K562 (cell line): ENCODE measurements around the gene VRK2. TPM values are rescaled to one million over a fixed set of nuclear protein-coding genes. Genes with fewer than 3 reads are reported as not detected.

Source experiments
- ATAC-seq: fragments of 200-7000 bp; cut with Tn5 transposase; 3 replicates; pipeline ENCODE4 v1.9.1; 2020; ENCODE audit warnings: moderate library complexity
- BruUV-seq: library from RNA; stranded (reverse); fragments of 400-500 nt; replicated peaks from 2 replicates; lab custom pipeline; 2021; lab: Mats Ljungman, UMichigan
- CTCF ChIA-PET: fragments of 300-600 bp; formaldehyde crosslinking; extraction: SDS; loops from one replicate; lab custom pipeline; 2021; ENCODE audit warnings: low intra/inter-chr PET ratio; lab: Yijun Ruan, JAX
- POLR2A ChIA-PET: fragments of 300-600, 350-650 bp; sonication (Branson Sonifier 250); formaldehyde crosslinking; extraction: SDS; loops from one replicate; lab custom pipeline; 2021; ENCODE audit warnings: antibody characterized with exemption, inconsistent platforms; lab: Yijun Ruan, JAX
- DNase-seq, 4 experiments: peaks; one replicate each; pipeline versions ENCODE4 v3.0.0 to v3.0.0-alpha.2; 2011 to 2018; ENCODE audit warnings: low spot score in 3 of 4, mixed read lengths in 3 of 4; ENCODE audit errors: extremely low read depth in 1 of 4
- FAIRE-seq: peaks from 2 replicates; lab custom pipeline; 2011; peaks lifted over from hg19 to GRCh38; lab: Jason Lieb, UNC
- H2AFZ ChIP-seq: 2 replicates; pipeline ENCODE4 v1.6.0; 2011; ENCODE audit warnings: low read depth, low read length, control low read depth, inconsistent platforms
- H3K27ac ChIP-seq: fragments of 200-600 bp; 3 replicates; pipeline ENCODE4 v1.8.0; 2011; ENCODE audit warnings: low read depth, mild to moderate bottlenecking, control low read depth, inconsistent platforms, low read length, moderate library complexity, mixed read lengths; ENCODE audit errors: extremely low read depth
- H3K27me3 ChIP-seq, 2 experiments: fragments of 300-600 bp in 1 of 2; 2 replicates in 1 of 2; 3 replicates in 1 of 2; pipeline versions ENCODE4 v1.6.0 to v1.8.0; 2011; ENCODE audit warnings: inconsistent platforms in 2 of 2, low read length in 2 of 2, mild to moderate bottlenecking in 1 of 2, mixed read lengths in 1 of 2, moderate library complexity in 1 of 2; ENCODE audit not compliant: control insufficient read depth in 2 of 2, insufficient read depth in 2 of 2
- H3K36me3 ChIP-seq: fragments of 300-600 bp; 3 replicates; pipeline ENCODE4 v1.8.0; 2011; ENCODE audit warnings: mild to moderate bottlenecking, low read length, inconsistent platforms; ENCODE audit not compliant: control insufficient read depth, insufficient read depth
- H3K4me1 ChIP-seq, 2 experiments: fragments of 200-600 bp in 1 of 2; replicated peaks in 1 of 2; 2 replicates in 1 of 2; 3 replicates in 1 of 2; pipeline versions ENCODE4 v1.5.1 to v1.8.0; 2011; ENCODE audit warnings: inconsistent platforms in 2 of 2, low read length in 2 of 2, mild to moderate bottlenecking in 1 of 2, mixed read lengths in 1 of 2, moderate library complexity in 1 of 2; ENCODE audit not compliant: control insufficient read depth in 2 of 2, insufficient read depth in 2 of 2
- H3K4me2 ChIP-seq: 2 replicates; pipeline ENCODE4 v1.6.1; 2011; ENCODE audit warnings: low read length, control low read depth, inconsistent platforms, mixed read lengths; ENCODE audit not compliant: insufficient read depth
- H3K4me3 ChIP-seq: fragments of 200-600 bp; sonication (generic), shearing (Covaris generic); 2 replicates; pipeline ENCODE4 v1.5.1; 2016; ENCODE audit warnings: control low read depth, inconsistent platforms
- H3K79me2 ChIP-seq: fragments of 200-600 bp; 3 replicates; pipeline ENCODE4 v1.8.0; 2011; ENCODE audit warnings: low read length, inconsistent platforms; ENCODE audit not compliant: control insufficient read depth, insufficient read depth
- H3K9ac ChIP-seq, 2 experiments: 2 replicates each; pipeline versions ENCODE4 v1.6.0 to v1.6.1; 2011; ENCODE audit warnings: low read depth in 2 of 2, low read length in 2 of 2, control low read depth in 1 of 2, inconsistent platforms in 1 of 2, mild to moderate bottlenecking in 1 of 2, mixed read lengths in 1 of 2; ENCODE audit not compliant: insufficient read depth in 1 of 2
- H3K9me1 ChIP-seq: one replicate; pipeline ENCODE4 v1.6.0; 2011; ENCODE audit warnings: inconsistent platforms, mild to moderate bottlenecking, low read length, moderate library complexity; ENCODE audit not compliant: control insufficient read depth, insufficient read depth
- H3K9me3 ChIP-seq: replicated peaks from 2 replicates; pipeline ENCODE4 v1.5.1; 2011; ENCODE audit warnings: low read depth, low read length, inconsistent platforms; ENCODE audit not compliant: control insufficient read depth, insufficient read depth
- H4K20me1 ChIP-seq: replicated peaks from 2 replicates; pipeline ENCODE4 v1.6.1; 2011; ENCODE audit warnings: low read length, inconsistent platforms, mixed read lengths; ENCODE audit not compliant: control insufficient read depth, insufficient read depth
- KLF10 ChIP-seq: fragments of 250-450 bp; sonication (Bioruptor Pico); IDR thresholded peaks from 2 replicates; pipeline ENCODE4 v1.6.1; 2021; ENCODE audit warnings: matching md5 sums
- WGBS: fragments of 100-300 bp; shearing (Covaris generic); methylation state at CpG from one replicate; pipeline ENCODE4 v1.1.6; 2016; ENCODE audit warnings: low coverage, mixed read lengths; ENCODE audit not compliant: insufficient coverage; ENCODE audit errors: missing lambda C conversion rate; 5-methylcytosine and 5-hydroxymethylcytosine counted together
- in situ Hi-C: fragments of 300-500 bp; cut with MboI; formaldehyde crosslinking; loops from 4 replicates; pipeline ENCODE4 v1.15.0; 2018; ENCODE audit warnings: inconsistent platforms, mixed read lengths
- intact Hi-C: fragments of 100-400 bp; cut with micrococcal nuclease; formaldehyde crosslinking; loops from 2 replicates; pipeline ENCODE4 v1.14.2; 2022
- polyA plus RNA-seq, 8 experiments: library from polyadenylated mRNA; depleted of rRNA in 4 of 8; stranded (reverse) in 5 of 8; unstranded in 3 of 8; fragments of >200 nt; fragmentation: Nextera tagmentation in 2 of 8; fragmentation: Illumina TruSeq in 1 of 8; extraction: Ambion mirVana in 2 of 8; extraction: Trizol in 1 of 8; gene quantifications; 2 replicates each; pipeline versions ENCODE4 v1.2.1 to v1.2.3, GENCODE V29; 2011 to 2014; ENCODE audit warnings: inconsistent platforms in 1 of 8, missing spikeins in 1 of 8
- total RNA-seq, 7 experiments: library from RNA; depleted of rRNA in 6 of 7; stranded (reverse); fragments of >200 nt in 6 of 7; fragmentation: Illumina TruSeq in 2 of 7; extraction: Trizol in 2 of 7; gene quantifications; 2 replicates each; pipeline versions ENCODE4 v1.2.1 to v1.2.3, GENCODE V29; 2011 to 2021; ENCODE audit warnings: low replicate concordance in 1 of 7
- TF ChIP-seq, protein P1 (sequence below), 2 experiments: IDR thresholded peaks; 2 replicates each; pipeline ENCODE4 v1.6.1; 2011; ENCODE audit warnings: borderline replicate concordance in 1 of 2, control low read depth in 1 of 2, low read depth in 1 of 2, low read length in 1 of 2, mild to moderate bottlenecking in 1 of 2, mixed read lengths in 1 of 2, moderate library complexity in 1 of 2; ENCODE audit not compliant: insufficient read depth in 1 of 2, insufficient read length in 1 of 2, poor library complexity in 1 of 2, severe bottlenecking in 1 of 2; ENCODE audit errors: extremely low read depth in 1 of 2
- TF ChIP-seq, protein P2 (sequence below): fragments of 450-650 bp; IDR thresholded peaks from one replicate; pipeline ENCODE4 v1.6.1; 2018; ENCODE audit warnings: mild to moderate bottlenecking, moderate library complexity; ENCODE audit not compliant: partially characterized antibody

VRK2 gene
- total and polyA plus RNA-seq, 9 of the 15 experiments (the other 6 are each of a cell fraction or from before 2014, with no cell fraction given): 22.6 to 49.2 (median 36.2) TPM

DNA sequence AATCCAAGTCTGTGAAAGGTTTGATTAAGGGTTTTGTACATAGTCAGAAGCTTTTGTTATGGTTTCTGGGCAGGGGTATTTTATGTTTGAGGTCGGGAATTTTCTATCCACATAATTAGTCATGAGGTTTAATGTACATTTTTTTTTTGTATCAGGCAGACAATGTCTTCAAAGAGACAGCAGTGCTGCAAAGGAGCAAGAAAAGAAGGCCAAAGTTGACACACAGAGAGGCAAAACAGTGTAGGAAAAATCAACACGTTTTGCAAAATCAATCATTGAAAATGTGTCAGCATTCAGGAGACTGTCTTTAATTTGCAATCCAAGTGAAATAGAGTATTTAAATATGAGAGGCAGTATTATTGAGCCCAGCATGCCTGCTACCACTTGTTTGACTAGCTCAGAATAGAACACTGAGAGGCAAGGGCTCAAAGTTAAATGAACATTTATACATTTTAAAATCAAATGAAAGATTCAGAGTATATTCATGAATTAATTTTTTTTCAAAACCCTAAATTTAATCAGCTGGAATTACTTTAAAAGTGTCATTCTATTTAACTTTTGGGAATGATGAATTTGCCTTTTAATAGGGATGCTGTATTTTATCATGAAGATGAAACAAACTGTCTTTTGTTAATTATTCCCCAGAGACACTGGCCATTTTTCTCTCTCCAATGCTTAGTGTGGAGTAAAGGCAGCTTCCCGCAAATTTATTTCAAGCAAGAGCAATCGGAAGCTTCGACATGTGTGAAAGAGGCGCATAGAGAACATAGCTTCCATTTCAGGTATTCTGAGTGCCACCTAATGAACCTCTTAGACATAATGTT is 11.3 kb downstream of the VRK2 start:
- intact Hi-C loops (no loop called here), in situ Hi-C loops (no loop called here)
- Histone ChIP-seq H3K9me3 (no peaks in the 10 kb centered on the region), H3K79me2 (no peaks in the 10 kb centered on the region), H3K36me3 (peaks cover 38% of the 10 kb centered on the region), H3K9me1 (no peaks in the 10 kb centered on the region), H3K4me1 (no peaks in the 10 kb centered on the region), H3K9ac (no peak overlapping the region), H3K27me3 (no peaks in the 10 kb centered on the region), H2AFZ (no peak overlapping the region), H3K27ac (no peak overlapping the region), H3K4me3 (no peak overlapping the region), H4K20me1 (no peaks in the 10 kb centered on the region), H3K4me2 (no peak overlapping the region)
- DNase-seq (no peak), ATAC-seq (no peak), FAIRE-seq (no peak)
- POLR2A ChIA-PET: interaction anchor here (2.2 kb wide), 1 partner anchor 11 kb away, joined by 9 read pairs; the partner anchor contains the start of gene VRK2
- TF ChIP-seq, protein P1, sequence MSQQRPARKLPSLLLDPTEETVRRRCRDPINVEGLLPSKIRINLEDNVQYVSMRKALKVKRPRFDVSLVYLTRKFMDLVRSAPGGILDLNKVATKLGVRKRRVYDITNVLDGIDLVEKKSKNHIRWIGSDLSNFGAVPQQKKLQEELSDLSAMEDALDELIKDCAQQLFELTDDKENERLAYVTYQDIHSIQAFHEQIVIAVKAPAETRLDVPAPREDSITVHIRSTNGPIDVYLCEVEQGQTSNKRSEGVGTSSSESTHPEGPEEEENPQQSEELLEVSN (IDR thresholded peaks at IDR 0.05; ENCODE audit: borderline replicate concordance in 1 of 2, extremely low read depth in 1 of 2, insufficient read depth in 1 of 2, insufficient read length in 1 of 2, low read depth in 1 of 2, low read length in 1 of 2, poor library complexity in 1 of 2, severe bottlenecking in 1 of 2): no peak
- no peak for TF ChIP-seq KLF10 (CRISPR knock-in tag)
- TF ChIP-seq, protein P2, sequence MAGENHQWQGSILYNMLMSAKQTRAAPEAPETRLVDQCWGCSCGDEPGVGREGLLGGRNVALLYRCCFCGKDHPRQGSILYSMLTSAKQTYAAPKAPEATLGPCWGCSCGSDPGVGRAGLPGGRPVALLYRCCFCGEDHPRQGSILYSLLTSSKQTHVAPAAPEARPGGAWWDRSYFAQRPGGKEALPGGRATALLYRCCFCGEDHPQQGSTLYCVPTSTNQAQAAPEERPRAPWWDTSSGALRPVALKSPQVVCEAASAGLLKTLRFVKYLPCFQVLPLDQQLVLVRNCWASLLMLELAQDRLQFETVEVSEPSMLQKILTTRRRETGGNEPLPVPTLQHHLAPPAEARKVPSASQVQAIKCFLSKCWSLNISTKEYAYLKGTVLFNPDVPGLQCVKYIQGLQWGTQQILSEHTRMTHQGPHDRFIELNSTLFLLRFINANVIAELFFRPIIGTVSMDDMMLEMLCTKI: no peak
- BruUV-seq: no TSS peak
- CTCF ChIA-PET: no interaction called here
- WGBS: 84% methylated on average over 6 of the region's 6 CpGs
